Measurements from ENCODE around the gene CES5A.
"Not testable (repeated sequence)": the region's sequence is repeated elsewhere in the genome, so short reads cannot be mapped to it uniquely, and the experiment has no call there.

CES5A gene

DNA sequence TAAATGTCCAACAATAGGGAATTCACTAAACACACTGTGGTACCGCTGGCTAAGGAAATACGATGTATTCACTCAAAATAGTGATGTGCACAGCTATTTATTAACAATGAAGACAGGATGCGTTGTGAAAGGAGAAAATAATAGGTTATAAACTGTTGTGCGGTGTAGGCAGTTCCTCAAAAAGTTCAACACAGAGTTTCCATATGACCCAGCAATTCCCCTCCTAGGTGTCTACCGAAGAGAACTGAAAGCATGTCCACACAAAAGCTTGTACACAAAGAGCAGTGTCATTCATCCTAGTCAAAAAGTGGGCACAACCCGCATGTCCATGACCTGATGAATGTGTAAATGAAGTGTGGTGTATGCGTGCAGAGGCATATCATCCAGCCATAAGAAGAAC is 41.1 kb downstream of the CES5A start:
- TF ChIP-seq, protein P1, sequence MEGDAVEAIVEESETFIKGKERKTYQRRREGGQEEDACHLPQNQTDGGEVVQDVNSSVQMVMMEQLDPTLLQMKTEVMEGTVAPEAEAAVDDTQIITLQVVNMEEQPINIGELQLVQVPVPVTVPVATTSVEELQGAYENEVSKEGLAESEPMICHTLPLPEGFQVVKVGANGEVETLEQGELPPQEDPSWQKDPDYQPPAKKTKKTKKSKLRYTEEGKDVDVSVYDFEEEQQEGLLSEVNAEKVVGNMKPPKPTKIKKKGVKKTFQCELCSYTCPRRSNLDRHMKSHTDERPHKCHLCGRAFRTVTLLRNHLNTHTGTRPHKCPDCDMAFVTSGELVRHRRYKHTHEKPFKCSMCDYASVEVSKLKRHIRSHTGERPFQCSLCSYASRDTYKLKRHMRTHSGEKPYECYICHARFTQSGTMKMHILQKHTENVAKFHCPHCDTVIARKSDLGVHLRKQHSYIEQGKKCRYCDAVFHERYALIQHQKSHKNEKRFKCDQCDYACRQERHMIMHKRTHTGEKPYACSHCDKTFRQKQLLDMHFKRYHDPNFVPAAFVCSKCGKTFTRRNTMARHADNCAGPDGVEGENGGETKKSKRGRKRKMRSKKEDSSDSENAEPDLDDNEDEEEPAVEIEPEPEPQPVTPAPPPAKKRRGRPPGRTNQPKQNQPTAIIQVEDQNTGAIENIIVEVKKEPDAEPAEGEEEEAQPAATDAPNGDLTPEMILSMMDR (IDR thresholded peaks at IDR 0.05; ENCODE audit: poor library complexity, severe bottlenecking): no peak
- Histone ChIP-seq H3K36me3 (ENCODE audit: low read depth) (no peaks in the 10 kb centered on the region), H3K4me3 (ENCODE audit: severe bottlenecking) (no peak overlapping the region), H3K4me1 (ENCODE audit: insufficient read depth, poor library complexity, severe bottlenecking) (no peaks in the 10 kb centered on the region), H3K9me3 (ENCODE audit: severe bottlenecking) (no peaks in the 10 kb centered on the region), H3K27ac (ENCODE audit: poor library complexity, severe bottlenecking) (no peak overlapping the region), H3K27me3 (ENCODE audit: insufficient read depth, poor library complexity, severe bottlenecking) (no peaks in the 10 kb centered on the region)
- ATAC-seq (ENCODE audit: low read depth) (no peak), DNase-seq (ENCODE audit: low spot score) (no peak)

DNA sequence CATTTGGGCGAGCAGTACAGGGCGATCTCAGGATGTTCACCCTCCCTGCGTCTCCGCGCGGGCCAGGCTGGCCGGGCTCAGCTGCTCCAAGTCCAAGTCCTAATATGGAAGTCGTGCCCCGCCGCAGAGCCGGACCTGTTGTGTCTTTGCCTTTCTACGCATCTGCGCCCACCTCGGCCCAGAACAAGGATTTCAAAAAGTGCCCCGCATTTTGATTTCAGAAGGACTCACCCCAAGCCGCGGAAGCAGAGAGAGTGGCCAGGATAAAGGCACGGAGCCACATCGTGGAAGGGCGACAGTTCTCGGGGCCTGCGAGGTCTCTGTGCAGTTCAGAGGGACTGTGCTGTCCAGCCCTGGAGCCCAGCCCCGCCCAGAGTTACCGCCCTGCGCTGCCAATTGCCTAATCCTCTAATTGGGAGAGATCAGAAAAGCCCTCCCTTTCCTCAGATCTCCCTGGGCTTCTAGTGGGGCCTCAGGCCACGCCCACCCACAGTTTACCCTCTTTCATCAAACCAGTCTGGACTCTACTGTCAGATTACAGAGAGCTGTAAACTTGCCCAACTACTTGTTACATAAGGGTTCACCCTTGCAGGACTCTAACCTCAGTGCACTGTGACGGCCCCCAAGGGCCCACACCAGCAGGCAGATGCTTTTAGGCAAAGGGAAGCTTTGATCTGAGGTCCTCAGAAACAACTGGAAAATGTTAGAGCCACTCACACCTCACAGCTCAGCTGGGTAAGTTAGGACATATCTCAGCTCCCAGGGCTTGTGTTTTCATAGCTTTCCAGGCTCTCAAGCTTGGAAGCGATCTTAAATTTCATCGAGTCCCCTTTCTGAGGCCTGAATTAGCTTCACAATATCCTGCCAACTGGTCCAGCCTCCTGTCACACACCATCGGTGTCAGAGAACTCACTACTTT is 42.1 kb downstream of the CES5A start, which contains the start of gene CES1:
TSS of gene CES1 (minus strand) at position 324 of the 919 bp plus-strand sequence. CDS start at position 283, 41 bp downstream.
- Histone ChIP-seq H3K27me3 (ENCODE audit: insufficient read depth, poor library complexity, severe bottlenecking) (no peaks in the 10 kb centered on the region), H3K36me3 (ENCODE audit: low read depth) (no peaks in the 10 kb centered on the region), H3K27ac (ENCODE audit: poor library complexity, severe bottlenecking) (no peak within 1 kb of the TSS), H3K9me3 (ENCODE audit: severe bottlenecking) (no peaks in the 10 kb centered on the region), H3K4me3 (ENCODE audit: severe bottlenecking) (no peak within 1 kb of the TSS), H3K4me1 (ENCODE audit: insufficient read depth, poor library complexity, severe bottlenecking) (no peaks in the 10 kb centered on the region)
- no peak for ATAC-seq (ENCODE audit: low read depth)
- TF ChIP-seq, protein P1 (IDR thresholded peaks at IDR 0.05; ENCODE audit: poor library complexity, severe bottlenecking): no peak
- DNase-seq (ENCODE audit: low spot score): no peak

DNA sequence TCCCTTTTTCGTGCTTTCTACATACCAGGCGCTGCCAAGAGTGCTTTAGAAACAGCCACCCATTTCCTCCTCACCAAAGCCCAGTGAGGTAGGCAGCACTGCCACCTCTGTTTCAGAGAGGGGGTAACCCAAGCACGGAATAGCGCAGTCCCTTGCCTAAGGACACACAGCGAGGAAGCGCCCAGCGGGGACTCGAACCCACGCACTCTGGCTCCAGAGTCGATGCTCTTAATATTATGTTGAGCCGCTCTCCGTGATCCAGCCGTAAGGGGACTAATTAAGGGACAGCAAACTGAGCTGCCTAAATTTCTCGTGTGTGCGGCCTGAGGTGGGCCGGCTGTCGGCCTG is 42.8 kb downstream of the CES5A start:
- TF ChIP-seq, protein P1 (IDR thresholded peaks at IDR 0.05; ENCODE audit: poor library complexity, severe bottlenecking): no peak
- no peaks in the 10 kb centered on the region for H3K36me3 ChIP-seq (ENCODE audit: low read depth)
- no peaks in the 10 kb centered on the region for H3K9me3 ChIP-seq (ENCODE audit: severe bottlenecking)
- DNase-seq (ENCODE audit: low spot score): no peak
- no peak overlapping the region for H3K4me3 ChIP-seq (ENCODE audit: severe bottlenecking)
- H3K27ac ChIP-seq (ENCODE audit: poor library complexity, severe bottlenecking): no peak overlapping the region
- ATAC-seq (ENCODE audit: low read depth): no peak
- H3K27me3 ChIP-seq (ENCODE audit: insufficient read depth, poor library complexity, severe bottlenecking): no peaks in the 10 kb centered on the region
- no peaks in the 10 kb centered on the region for H3K4me1 ChIP-seq (ENCODE audit: insufficient read depth, poor library complexity, severe bottlenecking)

DNA sequence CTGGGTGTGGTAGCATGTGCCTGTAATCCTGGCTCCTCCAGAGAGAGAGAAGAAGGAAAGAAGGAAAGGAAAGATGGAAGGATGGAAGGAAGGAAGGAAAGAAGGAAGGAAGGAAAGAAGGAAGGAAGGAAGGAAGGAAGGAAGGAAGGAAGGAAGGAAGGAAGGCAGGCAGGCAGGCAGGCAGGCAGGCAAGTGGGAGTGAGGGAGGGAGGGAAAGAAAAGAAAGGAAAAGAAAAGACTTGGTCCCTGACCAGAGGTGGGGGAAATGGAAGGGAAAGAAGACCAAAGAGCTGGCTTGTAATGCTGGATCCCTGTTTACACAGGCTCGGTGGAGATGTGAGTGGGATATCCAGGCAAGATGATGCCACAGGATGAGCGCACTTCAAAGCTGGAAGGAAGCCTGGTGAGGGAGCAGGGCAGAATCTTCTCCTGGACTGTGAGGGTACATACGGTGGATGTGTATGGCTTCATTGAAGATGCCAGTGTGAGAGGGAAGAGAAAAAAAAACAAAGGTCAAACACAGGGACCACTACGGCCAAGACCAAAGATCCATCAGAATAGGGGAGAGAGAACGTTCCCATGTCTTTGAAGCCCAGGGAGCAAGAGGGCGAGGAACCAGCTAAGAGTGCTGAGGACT is 44.4 kb downstream of the CES5A start:
- Histone ChIP-seq H3K4me1 (ENCODE audit: insufficient read depth, poor library complexity, severe bottlenecking) (no peaks in the 10 kb centered on the region), H3K27me3 (ENCODE audit: insufficient read depth, poor library complexity, severe bottlenecking) (no peaks in the 10 kb centered on the region), H3K36me3 (ENCODE audit: low read depth) (no peaks in the 10 kb centered on the region), H3K4me3 (ENCODE audit: severe bottlenecking) (no peak overlapping the region), H3K27ac (ENCODE audit: poor library complexity, severe bottlenecking) (no peak overlapping the region), H3K9me3 (ENCODE audit: severe bottlenecking) (no peaks in the 10 kb centered on the region)
- ATAC-seq (ENCODE audit: low read depth) (no peak), DNase-seq (ENCODE audit: low spot score) (no peak)
- TF ChIP-seq, protein P1 (IDR thresholded peaks at IDR 0.05; ENCODE audit: poor library complexity, severe bottlenecking): no peak

DNA sequence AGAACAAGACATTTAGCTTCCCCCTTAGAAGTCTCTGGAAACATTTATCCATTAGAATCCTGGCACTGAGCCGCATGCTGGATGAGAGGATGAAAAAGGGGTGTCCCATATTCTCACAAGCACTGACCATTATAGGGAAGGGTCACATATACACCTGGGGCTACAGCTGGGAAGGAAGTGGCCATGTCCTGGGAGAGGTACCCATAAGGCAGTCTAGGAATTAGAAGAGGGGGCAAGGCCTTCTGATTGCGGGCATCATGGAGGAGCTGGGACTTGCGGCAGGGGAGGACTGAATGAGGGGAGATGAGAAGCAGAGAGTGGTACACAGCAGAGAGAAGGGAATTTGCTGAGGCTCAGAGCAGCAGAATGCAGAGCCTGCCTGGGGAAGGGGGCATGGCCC is 45.9 kb downstream of the CES5A start:
- H3K27me3 ChIP-seq (ENCODE audit: insufficient read depth, poor library complexity, severe bottlenecking); H3K27ac ChIP-seq (ENCODE audit: poor library complexity, severe bottlenecking); H3K4me1 ChIP-seq (ENCODE audit: insufficient read depth, poor library complexity, severe bottlenecking); DNase-seq (ENCODE audit: low spot score); H3K4me3 ChIP-seq (ENCODE audit: severe bottlenecking); ATAC-seq (ENCODE audit: low read depth); H3K9me3 ChIP-seq (ENCODE audit: severe bottlenecking); H3K36me3 ChIP-seq (ENCODE audit: low read depth): not testable (repeated sequence)

All from RWPE2 (cell line).